ENCODE results near the gene SECISBP2. TPM values are rescaled to one million over a fixed set of nuclear protein-coding genes. Genes with fewer than 3 reads are reported as not detected.

Gene SECISBP2
- total and polyA plus RNA-seq, 9 donors, result 31.2 to 87.6 (median 51.1) TPM

GRCh38 chr9:89394412-89394811 is 76.1 kb downstream of the SECISBP2 start:
- no peak for DNase-seq
- TF ChIP-seq POLR2A (IDR thresholded peaks at IDR 0.05) (no peak), EP300 (IDR thresholded peaks at IDR 0.05) (no peak), CTCF (IDR thresholded peaks at IDR 0.05) (no peak)
- Histone ChIP-seq H3K36me3 (no peaks in the 10 kb centered on the region), H3K9me3 (no peaks in the 10 kb centered on the region), H3K4me1 (ENCODE audit: insufficient read depth) (no peaks in the 10 kb centered on the region), H3K27ac (no peak overlapping the region), H3K4me3 (no peak overlapping the region), H3K27me3 (no peaks in the 10 kb centered on the region)
- WGBS, 3 donors, result 84 to 89% (median 86%) methylated on average over 12 of the region's 12 CpGs
- intact Hi-C loops (cut with DNase I), result no loop called here

- Histone ChIP-seq H3K36me3 (no peaks in the 10 kb centered on the region), H3K27me3 (no peaks in the 10 kb centered on the region), H3K4me3 (no peak overlapping the region), H3K4me1 (ENCODE audit: insufficient read depth) (no peaks in the 10 kb centered on the region), H3K9me3 (no peaks in the 10 kb centered on the region), H3K27ac (no peak overlapping the region)
- no peak for DNase-seq
- TF ChIP-seq CTCF (IDR thresholded peaks at IDR 0.05), result no peak
- no peak for TF ChIP-seq POLR2A (IDR thresholded peaks at IDR 0.05)
- no peak for TF ChIP-seq EP300 (IDR thresholded peaks at IDR 0.05)
- intact Hi-C loops (cut with DNase I), result no loop called here
- WGBS, 3 donors, result 86 to 91% (median 88%) methylated on average over 11 of the region's 11 CpGs
Observed at GRCh38 chr9:89395931-89396710, 77.8 kb downstream of the SECISBP2 start.

GRCh38 chr9:89397471-89397870 is 79.2 kb downstream of the SECISBP2 start:
- H3K36me3 ChIP-seq, result no peaks in the 10 kb centered on the region
- H3K4me3 ChIP-seq, result no peak overlapping the region
- no peaks in the 10 kb centered on the region for H3K27me3 ChIP-seq
- 93 to 96% (median 93%) methylated on average over 5 of the region's 5 CpGs for WGBS, 3 donors
- no peaks in the 10 kb centered on the region for H3K4me1 ChIP-seq (ENCODE audit: insufficient read depth)
- H3K9me3 ChIP-seq, result no peaks in the 10 kb centered on the region
- DNase-seq, result no peak
- TF ChIP-seq EP300 (IDR thresholded peaks at IDR 0.05), result no peak
- TF ChIP-seq POLR2A (IDR thresholded peaks at IDR 0.05), result no peak
- no peak for TF ChIP-seq CTCF (IDR thresholded peaks at IDR 0.05)
- no peak overlapping the region for H3K27ac ChIP-seq
- intact Hi-C loops (cut with DNase I), result no loop called here

- intact Hi-C loops (cut with DNase I), result no loop called here
- no peak for TF ChIP-seq CTCF (IDR thresholded peaks at IDR 0.05)
- no peak for TF ChIP-seq EP300 (IDR thresholded peaks at IDR 0.05)
- TF ChIP-seq POLR2A (IDR thresholded peaks at IDR 0.05), result no peak
- 89 to 94% (median 93%) methylated on average over 5 of the region's 5 CpGs for WGBS, 3 donors
- Histone ChIP-seq H3K27ac (no peak overlapping the region), H3K9me3 (no peaks in the 10 kb centered on the region), H3K36me3 (no peaks in the 10 kb centered on the region), H3K4me3 (no peak overlapping the region), H3K27me3 (no peaks in the 10 kb centered on the region), H3K4me1 (ENCODE audit: insufficient read depth) (no peaks in the 10 kb centered on the region)
- DNase-seq, result no peak
Observed at GRCh38 chr9:89398621-89399020, 80.3 kb downstream of the SECISBP2 start.

Measured in ovary (tissue), 9 donors.